Chondrocyte (in vitro differentiated cells): ENCODE results near the gene C17orf114.

Experiments used
- DNase-seq: peaks from one replicate; pipeline ENCODE4 v3.0.0; 2021; ENCODE audit warnings: mixed read lengths, low spot score
- H3K27ac Mint-ChIP-seq: one replicate; pipeline ENCODE4 v1.8.0; 2021; ENCODE audit warnings: mild to moderate bottlenecking, moderate library complexity, mixed read lengths; ENCODE audit not compliant: unreplicated experiment
- H3K27me3 Mint-ChIP-seq: 2 replicates; pipeline ENCODE4 v1.8.0; 2021; ENCODE audit warnings: low read depth, mixed read lengths
- H3K36me3 Mint-ChIP-seq: 2 replicates; pipeline ENCODE4 v1.8.0; 2021; ENCODE audit warnings: low read depth, mixed read lengths
- H3K4me1 Mint-ChIP-seq: 2 replicates; pipeline ENCODE4 v1.8.0; 2021; ENCODE audit warnings: low read depth, mild to moderate bottlenecking, mixed read lengths
- H3K4me3 Mint-ChIP-seq: one replicate; pipeline ENCODE4 v1.8.0; 2021; ENCODE audit warnings: mild to moderate bottlenecking, moderate library complexity, mixed read lengths; ENCODE audit not compliant: unreplicated experiment
- H3K9me3 Mint-ChIP-seq: 2 replicates; pipeline ENCODE4 v1.8.0; 2021; ENCODE audit warnings: low read depth, mixed read lengths
- CTCF ChIP-seq: fragments of 200-600 bp; sonication (generic); IDR thresholded peaks from 2 replicates; pipeline ENCODE4 v1.5.0; 2021; ENCODE audit warnings: antibody characterized with exemption, mild to moderate bottlenecking, moderate library complexity

Gene C17orf114

DNA sequence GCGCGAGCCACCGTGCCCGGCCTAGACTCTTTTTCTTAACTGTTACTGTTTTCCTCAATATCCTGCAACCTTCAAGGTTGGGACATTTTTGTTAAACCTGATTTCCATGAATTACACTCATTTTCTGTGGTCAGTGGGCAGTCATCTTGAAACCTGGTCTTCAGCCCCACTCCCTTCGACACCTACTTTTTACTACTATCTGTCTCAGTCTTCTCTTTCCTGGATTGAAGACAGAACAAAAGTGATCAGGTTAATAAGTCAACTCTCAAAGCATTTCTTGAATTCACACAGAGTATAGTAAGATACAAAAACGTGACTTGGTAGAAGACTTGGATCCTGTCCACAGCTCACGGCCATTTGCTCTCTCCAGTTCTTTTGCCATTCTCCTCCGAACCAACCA lies 37.1 kb upstream of the C17orf114 start:
- TF ChIP-seq CTCF = no peak
- no peaks in the 10 kb centered on the region for H3K9me3 Mint-ChIP-seq
- H3K27me3 Mint-ChIP-seq = no peaks in the 10 kb centered on the region
- H3K4me3 Mint-ChIP-seq = no peak overlapping the region
- H3K36me3 Mint-ChIP-seq = peaks cover 3% of the 10 kb centered on the region
- no peak overlapping the region for H3K27ac Mint-ChIP-seq
- DNase-seq = no peak
- H3K4me1 Mint-ChIP-seq = peaks cover 52% of the 10 kb centered on the region

DNA sequence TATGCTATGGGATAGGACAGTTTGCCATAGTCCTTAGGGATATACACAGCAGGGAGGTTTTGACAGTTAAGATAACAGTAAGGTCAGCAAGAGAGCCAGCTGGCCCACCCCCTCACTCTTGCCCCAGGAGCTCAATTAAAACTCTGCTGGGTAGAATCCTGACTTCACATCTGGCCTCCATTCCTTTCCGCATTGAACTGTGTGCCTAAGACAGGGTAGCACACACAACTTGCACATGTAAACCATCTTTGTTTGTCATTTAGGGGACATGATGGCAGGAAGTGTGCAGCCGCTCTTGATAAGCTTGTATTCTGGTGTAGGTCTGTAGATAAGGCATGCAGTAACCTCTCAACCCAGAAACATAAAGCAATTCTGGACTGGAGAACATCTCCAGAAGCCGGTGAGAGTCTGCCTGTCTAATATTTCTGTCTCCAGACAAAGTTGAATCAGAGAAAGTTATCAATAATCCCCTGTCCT lies 36.2 kb upstream of the C17orf114 start:
- Mint-ChIP-seq H3K36me3 (peaks cover 3% of the 10 kb centered on the region), H3K27ac (no peak overlapping the region), H3K9me3 (no peaks in the 10 kb centered on the region), H3K4me1 (peaks cover 57% of the 10 kb centered on the region), H3K4me3 (no peak overlapping the region), H3K27me3 (no peaks in the 10 kb centered on the region)
- no peak for TF ChIP-seq CTCF
- DNase-seq = no peak

GRCh38 chr17:4837471-4838308 lies 35.6 kb upstream of the C17orf114 start:
- peak overlapping the region; percentile 12 for H3K27ac Mint-ChIP-seq
- no peak for DNase-seq
- TF ChIP-seq CTCF = no peak
- no peaks in the 10 kb centered on the region for H3K27me3 Mint-ChIP-seq
- peaks cover 57% of the 10 kb centered on the region for H3K4me1 Mint-ChIP-seq
- no peaks in the 10 kb centered on the region for H3K9me3 Mint-ChIP-seq
- H3K36me3 Mint-ChIP-seq = peaks cover 3% of the 10 kb centered on the region
- no peak overlapping the region for H3K4me3 Mint-ChIP-seq

- DNase-seq = no peak
- Mint-ChIP-seq H3K36me3 (peaks cover 3% of the 10 kb centered on the region), H3K27me3 (no peaks in the 10 kb centered on the region), H3K27ac (no peak overlapping the region), H3K9me3 (no peaks in the 10 kb centered on the region), H3K4me1 (peaks cover 57% of the 10 kb centered on the region), H3K4me3 (no peak overlapping the region)
- no peak for TF ChIP-seq CTCF
Measured at GRCh38 chr17:4836221-4836620, 34.1 kb upstream of the C17orf114 start.

GRCh38 chr17:4834681-4835020 lies 32.5 kb upstream of the C17orf114 start:
- Mint-ChIP-seq H3K27ac (peak overlapping the region; percentile 94), H3K9me3 (no peaks in the 10 kb centered on the region), H3K4me1 (peaks cover 44% of the 10 kb centered on the region), H3K4me3 (peak overlapping the region; percentile 98), H3K27me3 (no peaks in the 10 kb centered on the region), H3K36me3 (peaks cover 3% of the 10 kb centered on the region)
- no peak for DNase-seq
- TF ChIP-seq CTCF = no peak
